Keratinocyte (primary cell): ENCODE data around the gene SMARCAL1.

Experiments
- EZH2 ChIP-seq: IDR thresholded peaks from one replicate; pipeline ENCODE4 v1.6.1; 2012; ENCODE audit warnings: inconsistent platforms, mild to moderate bottlenecking, low read length, moderate library complexity
- TF ChIP-seq, protein P1 (sequence below), 3 experiments: IDR thresholded peaks in 1 of 3; conservative IDR thresholded peaks in 1 of 3; optimal IDR thresholded peaks in 1 of 3; 2 replicates in 2 of 3; 3 replicates in 1 of 3; pipeline versions ENCODE3 to v1.5.1; 2011; ENCODE audit warnings: low read length in 3 of 3, mild to moderate bottlenecking in 3 of 3, moderate library complexity in 2 of 3, control low read depth in 1 of 3, inconsistent platforms in 1 of 3; ENCODE audit not compliant: insufficient read depth in 2 of 3; ENCODE audit errors: extremely low read depth in 1 of 3

DNA sequence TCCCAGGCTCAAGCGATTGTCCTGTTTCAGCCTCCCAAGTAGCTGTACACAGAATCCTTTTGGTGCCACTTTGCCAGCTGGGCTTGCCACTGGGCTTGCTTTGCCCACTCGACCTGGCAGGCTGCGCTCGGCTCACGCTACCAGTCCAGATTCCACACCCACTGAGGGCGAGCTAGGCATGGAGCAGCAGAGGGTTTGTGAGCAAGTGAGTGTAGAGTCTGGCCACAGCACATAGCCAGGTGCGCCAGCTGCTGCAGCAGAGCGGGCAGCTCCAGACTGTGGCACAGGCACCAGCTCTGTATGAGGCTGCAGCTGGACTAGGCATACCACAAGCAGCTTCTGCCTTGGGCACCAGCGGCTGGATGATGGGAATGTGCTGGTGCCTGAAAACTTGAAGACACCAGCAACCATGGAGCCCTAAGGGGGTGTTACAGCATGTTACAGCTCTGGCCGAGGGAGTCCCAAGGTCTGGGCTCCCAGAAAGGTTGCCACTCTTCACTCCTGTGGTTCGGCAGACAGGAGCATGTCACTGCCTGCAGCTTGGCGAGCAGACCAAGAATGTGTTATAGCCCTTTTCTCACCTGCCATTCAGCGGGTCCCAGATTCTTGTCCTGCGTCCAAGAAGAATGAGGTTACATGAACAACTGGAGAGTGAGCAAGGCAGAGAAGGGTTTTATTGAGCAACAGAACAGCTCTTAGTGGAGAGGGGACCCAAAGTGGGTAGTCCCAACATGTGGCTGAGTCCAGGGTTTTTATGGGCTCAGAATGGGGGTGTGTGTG, 12.9 kb downstream of the SMARCAL1 start:
- TF ChIP-seq, protein P1, sequence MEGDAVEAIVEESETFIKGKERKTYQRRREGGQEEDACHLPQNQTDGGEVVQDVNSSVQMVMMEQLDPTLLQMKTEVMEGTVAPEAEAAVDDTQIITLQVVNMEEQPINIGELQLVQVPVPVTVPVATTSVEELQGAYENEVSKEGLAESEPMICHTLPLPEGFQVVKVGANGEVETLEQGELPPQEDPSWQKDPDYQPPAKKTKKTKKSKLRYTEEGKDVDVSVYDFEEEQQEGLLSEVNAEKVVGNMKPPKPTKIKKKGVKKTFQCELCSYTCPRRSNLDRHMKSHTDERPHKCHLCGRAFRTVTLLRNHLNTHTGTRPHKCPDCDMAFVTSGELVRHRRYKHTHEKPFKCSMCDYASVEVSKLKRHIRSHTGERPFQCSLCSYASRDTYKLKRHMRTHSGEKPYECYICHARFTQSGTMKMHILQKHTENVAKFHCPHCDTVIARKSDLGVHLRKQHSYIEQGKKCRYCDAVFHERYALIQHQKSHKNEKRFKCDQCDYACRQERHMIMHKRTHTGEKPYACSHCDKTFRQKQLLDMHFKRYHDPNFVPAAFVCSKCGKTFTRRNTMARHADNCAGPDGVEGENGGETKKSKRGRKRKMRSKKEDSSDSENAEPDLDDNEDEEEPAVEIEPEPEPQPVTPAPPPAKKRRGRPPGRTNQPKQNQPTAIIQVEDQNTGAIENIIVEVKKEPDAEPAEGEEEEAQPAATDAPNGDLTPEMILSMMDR (optimal IDR thresholded peaks at IDR 0.05 in 1 of 3, IDR thresholded peaks at IDR 0.05 in 1 of 3, conservative IDR thresholded peaks at IDR 0.05 in 1 of 3; ENCODE audit: extremely low read depth in 1 of 3, insufficient read depth in 2 of 3, low read length in 3 of 3), result no peak
- no peak for TF ChIP-seq EZH2
